Measurements from ENCODE around the gene TUT4.

The TUT4 gene

DNA sequence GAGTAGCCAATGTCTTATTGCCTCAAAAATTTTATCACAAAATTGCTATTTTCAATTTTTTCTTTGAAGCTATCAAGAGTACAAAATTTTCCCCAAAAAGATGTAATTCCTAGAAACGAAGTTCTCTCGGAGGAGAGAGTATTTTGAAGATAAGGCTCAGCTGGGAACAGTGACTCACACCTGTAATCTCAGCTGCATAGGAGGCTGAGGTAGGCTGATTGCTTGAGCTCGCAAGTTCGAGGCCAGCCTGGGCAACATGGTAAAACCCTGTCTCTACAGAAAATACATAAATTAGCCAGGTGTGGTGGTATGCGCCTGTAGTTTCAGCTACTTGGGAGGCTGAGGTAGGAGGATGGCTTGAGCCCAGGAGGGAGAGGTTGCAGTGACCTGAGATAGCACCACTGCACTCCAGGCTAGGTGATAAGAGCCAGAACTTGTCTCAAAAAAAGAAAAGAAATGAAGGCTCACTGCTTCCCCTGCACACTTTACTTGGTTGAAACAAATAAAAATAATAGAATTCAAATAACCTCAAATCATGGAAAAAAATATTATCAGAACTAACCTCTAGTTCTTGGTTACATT is 22.2 kb downstream of the TUT4 start:
- Histone ChIP-seq H3K4me1 (ENCODE audit: low read length) (peaks cover 49% of the 10 kb centered on the region), H4K20me1 (ENCODE audit: insufficient read depth, low read length) (0 out of 2 replicates have a peak, but pooled peaks cover 7% of the 10 kb centered on the region), H3K36me3 (replicated peaks; ENCODE audit: low read depth, low read length) (peaks cover 14% of the 10 kb centered on the region), H3K4me3 (ENCODE audit: low read length) (no peak overlapping the region), H3K4me2 (ENCODE audit: low read length) (peak overlapping the region; percentile 73), H3K79me2 (ENCODE audit: low read length) (peaks cover 72% of the 10 kb centered on the region), H3K27ac (ENCODE audit: low read length) (0 out of 2 replicates have a peak overlapping the region, but pooled peaks have one; percentile 64), H2AFZ (ENCODE audit: low read depth, low read length) (no peak overlapping the region), H3K9ac (ENCODE audit: low read length) (no peak overlapping the region), H3K27me3 (ENCODE audit: low read depth, low read length) (no peaks in the 10 kb centered on the region), H3K9me3 (ENCODE audit: insufficient read depth, low read length) (no peaks in the 10 kb centered on the region; the same call in 1 of the 2 replicates)
- TF ChIP-seq, protein P1, sequence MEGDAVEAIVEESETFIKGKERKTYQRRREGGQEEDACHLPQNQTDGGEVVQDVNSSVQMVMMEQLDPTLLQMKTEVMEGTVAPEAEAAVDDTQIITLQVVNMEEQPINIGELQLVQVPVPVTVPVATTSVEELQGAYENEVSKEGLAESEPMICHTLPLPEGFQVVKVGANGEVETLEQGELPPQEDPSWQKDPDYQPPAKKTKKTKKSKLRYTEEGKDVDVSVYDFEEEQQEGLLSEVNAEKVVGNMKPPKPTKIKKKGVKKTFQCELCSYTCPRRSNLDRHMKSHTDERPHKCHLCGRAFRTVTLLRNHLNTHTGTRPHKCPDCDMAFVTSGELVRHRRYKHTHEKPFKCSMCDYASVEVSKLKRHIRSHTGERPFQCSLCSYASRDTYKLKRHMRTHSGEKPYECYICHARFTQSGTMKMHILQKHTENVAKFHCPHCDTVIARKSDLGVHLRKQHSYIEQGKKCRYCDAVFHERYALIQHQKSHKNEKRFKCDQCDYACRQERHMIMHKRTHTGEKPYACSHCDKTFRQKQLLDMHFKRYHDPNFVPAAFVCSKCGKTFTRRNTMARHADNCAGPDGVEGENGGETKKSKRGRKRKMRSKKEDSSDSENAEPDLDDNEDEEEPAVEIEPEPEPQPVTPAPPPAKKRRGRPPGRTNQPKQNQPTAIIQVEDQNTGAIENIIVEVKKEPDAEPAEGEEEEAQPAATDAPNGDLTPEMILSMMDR (IDR thresholded peaks at IDR 0.05; ENCODE audit: low read depth, low read length): no peak
- TF ChIP-seq EZH2phosphoT487 (IDR thresholded peaks at IDR 0.05; ENCODE audit: low read depth): no peak

- no peak overlapping the region for H3K9ac ChIP-seq (ENCODE audit: low read length)
- H4K20me1 ChIP-seq (ENCODE audit: insufficient read depth, low read length): no peaks in the 10 kb centered on the region
- no peak overlapping the region for H2AFZ ChIP-seq (ENCODE audit: low read depth, low read length)
- no peaks in the 10 kb centered on the region for H3K4me1 ChIP-seq (ENCODE audit: low read length)
- no peaks in the 10 kb centered on the region for H3K9me3 ChIP-seq (ENCODE audit: insufficient read depth, low read length)
- H3K4me3 ChIP-seq (ENCODE audit: low read length): no peak overlapping the region
- TF ChIP-seq, protein P1 (IDR thresholded peaks at IDR 0.05; ENCODE audit: low read depth, low read length): no peak
- TF ChIP-seq EZH2phosphoT487 (IDR thresholded peaks at IDR 0.05; ENCODE audit: low read depth): no peak
- H3K79me2 ChIP-seq (ENCODE audit: low read length): peaks cover 7% of the 10 kb centered on the region
- H3K27ac ChIP-seq (ENCODE audit: low read length): no peak overlapping the region
- no peaks in the 10 kb centered on the region for H3K27me3 ChIP-seq (ENCODE audit: low read depth, low read length)
- no peak overlapping the region for H3K4me2 ChIP-seq (ENCODE audit: low read length)
- peaks cover 7% of the 10 kb centered on the region for H3K36me3 ChIP-seq (replicated peaks; ENCODE audit: low read depth, low read length)
Measured at GRCh38 chr1:52523376-52523775, 29.5 kb downstream of the TUT4 start.

DNA sequence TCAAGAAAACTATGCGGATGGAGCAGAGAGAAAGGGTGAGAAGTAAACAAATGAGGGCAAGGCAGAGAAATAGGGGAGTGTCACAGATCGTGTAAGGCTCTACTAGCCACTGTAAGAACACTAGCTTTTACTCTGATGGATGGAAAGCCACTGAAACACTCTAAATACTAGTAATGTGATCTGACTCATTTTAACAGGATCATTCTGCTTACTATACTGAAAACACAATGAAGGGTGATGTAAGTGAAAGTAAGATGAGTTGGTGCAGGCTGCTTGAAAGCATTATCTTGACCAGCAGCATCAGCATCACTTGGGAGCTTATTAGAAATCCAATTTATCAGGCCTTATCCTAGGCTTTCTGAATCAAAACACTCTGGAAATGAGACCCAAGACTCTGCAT is 32.7 kb downstream of the TUT4 start:
- peaks cover 4% of the 10 kb centered on the region; the same call in 1 of the 2 replicates for H4K20me1 ChIP-seq (ENCODE audit: insufficient read depth, low read length)
- TF ChIP-seq, protein P1 (IDR thresholded peaks at IDR 0.05; ENCODE audit: low read depth, low read length): no peak
- H3K4me3 ChIP-seq (ENCODE audit: low read length): no peak overlapping the region
- no peaks in the 10 kb centered on the region for H3K9me3 ChIP-seq (ENCODE audit: insufficient read depth, low read length)
- no peak overlapping the region for H3K4me2 ChIP-seq (ENCODE audit: low read length)
- no peak overlapping the region for H3K27ac ChIP-seq (ENCODE audit: low read length)
- H2AFZ ChIP-seq (ENCODE audit: low read depth, low read length): no peak overlapping the region
- no peaks in the 10 kb centered on the region for H3K27me3 ChIP-seq (ENCODE audit: low read depth, low read length)
- peaks cover 6% of the 10 kb centered on the region for H3K79me2 ChIP-seq (ENCODE audit: low read length)
- no peaks in the 10 kb centered on the region for H3K4me1 ChIP-seq (ENCODE audit: low read length)
- peaks cover 12% of the 10 kb centered on the region for H3K36me3 ChIP-seq (replicated peaks; ENCODE audit: low read depth, low read length)
- no peak overlapping the region for H3K9ac ChIP-seq (ENCODE audit: low read length)

GRCh38 chr1:52518962-52519361 is 33.9 kb downstream of the TUT4 start:
- H3K4me1 ChIP-seq (ENCODE audit: low read length): no peaks in the 10 kb centered on the region
- no peak overlapping the region for H3K9ac ChIP-seq (ENCODE audit: low read length)
- no peak for TF ChIP-seq EZH2phosphoT487 (IDR thresholded peaks at IDR 0.05; ENCODE audit: low read depth)
- TF ChIP-seq, protein P1 (IDR thresholded peaks at IDR 0.05; ENCODE audit: low read depth, low read length): no peak
- no peak overlapping the region for H3K4me2 ChIP-seq (ENCODE audit: low read length)
- H3K4me3 ChIP-seq (ENCODE audit: low read length): no peak overlapping the region
- no peaks in the 10 kb centered on the region for H3K9me3 ChIP-seq (ENCODE audit: insufficient read depth, low read length)
- no peaks in the 10 kb centered on the region for H3K27me3 ChIP-seq (ENCODE audit: low read depth, low read length)
- H3K36me3 ChIP-seq (replicated peaks; ENCODE audit: low read depth, low read length): peaks cover 10% of the 10 kb centered on the region
- peaks cover 4% of the 10 kb centered on the region; the same call in 1 of the 2 replicates for H4K20me1 ChIP-seq (ENCODE audit: insufficient read depth, low read length)
- no peak overlapping the region for H2AFZ ChIP-seq (ENCODE audit: low read depth, low read length)
- H3K27ac ChIP-seq (ENCODE audit: low read length): no peak overlapping the region
- peaks cover 6% of the 10 kb centered on the region for H3K79me2 ChIP-seq (ENCODE audit: low read length)

Data from OCI-LY3 (cell line).